Nucleus accumbens (tissue), 56 donors: ENCODE measurements around the gene ZBTB1.
"Not testable (repeated sequence)": the region's sequence is repeated elsewhere in the genome, so short reads cannot be mapped to it uniquely, and the experiment has no call there.

Source experiments
- DNase-seq, 56 donors: peaks; one replicate each; lab custom pipeline; 2025; lab: John Stamatoyannopoulos, UW

The ZBTB1 gene

GRCh38 chr14:64493455-64493854 lies 11.1 kb upstream of the ZBTB1 start:
- DNase-seq: no peak

- DNase-seq: no peak
Measured at GRCh38 chr14:64495252-64495651, 9.3 kb upstream of the ZBTB1 start.

GRCh38 chr14:64496764-64497163 lies 7.8 kb upstream of the ZBTB1 start:
- DNase-seq: no peak

GRCh38 chr14:64500088-64500487 lies 4.5 kb upstream of the ZBTB1 start:
- no peak for DNase-seq

GRCh38 chr14:64501411-64502171 lies 3.0 kb upstream of the ZBTB1 start:
- DNase-seq: peak in 2 of 56 donors; percentile 4 to 7

GRCh38 chr14:64502456-64502855 lies 2.1 kb upstream of the ZBTB1 start:
- no peak for DNase-seq

GRCh38 chr14:64502887-64503433 lies 1.6 kb upstream of the ZBTB1 start:
- DNase-seq: peak in 10 of 56 donors; percentile 14 to 61 (median 36)

- peak; percentile 42 to 97 (median 88) for DNase-seq
Measured at GRCh38 chr14:64503434-64504309, 898 bp upstream of the ZBTB1 start, which contains the start of gene ZBTB25. Gene ZBTB25 (minus strand): TSS chr14:64503838. CDS start chr14:64490533, 13,305 bp downstream.

- DNase-seq: peak; percentile 19 to 91 (median 78)
Measured at GRCh38 chr14:64504897-64505794, 576 bp downstream of the ZBTB1 start.

GRCh38 chr14:64506721-64507120 lies 2.2 kb downstream of the ZBTB1 start:
- DNase-seq: no peak

GRCh38 chr14:64507376-64508156 lies 3.0 kb downstream of the ZBTB1 start:
- no peak for DNase-seq

- no peak for DNase-seq
Measured at GRCh38 chr14:64508215-64508776, 3.7 kb downstream of the ZBTB1 start.

GRCh38 chr14:64509036-64509435 lies 4.5 kb downstream of the ZBTB1 start:
- no peak for DNase-seq

GRCh38 chr14:64510825-64511671 lies 6.5 kb downstream of the ZBTB1 start:
- DNase-seq: peak in 42 of 56 donors; percentile 5 to 83 (median 38)

GRCh38 chr14:64513271-64513670 lies 8.7 kb downstream of the ZBTB1 start:
- DNase-seq: no peak

- DNase-seq: no peak
Measured at GRCh38 chr14:64515053-64515452, 10.5 kb downstream of the ZBTB1 start.

- DNase-seq: no peak
Measured at GRCh38 chr14:64516969-64517368, 12.4 kb downstream of the ZBTB1 start.

GRCh38 chr14:64517667-64518066 lies 13.1 kb downstream of the ZBTB1 start:
- DNase-seq: not testable (repeated sequence)
